ENCODE results near the gene NKX6-1.

NKX6-1 gene

DNA sequence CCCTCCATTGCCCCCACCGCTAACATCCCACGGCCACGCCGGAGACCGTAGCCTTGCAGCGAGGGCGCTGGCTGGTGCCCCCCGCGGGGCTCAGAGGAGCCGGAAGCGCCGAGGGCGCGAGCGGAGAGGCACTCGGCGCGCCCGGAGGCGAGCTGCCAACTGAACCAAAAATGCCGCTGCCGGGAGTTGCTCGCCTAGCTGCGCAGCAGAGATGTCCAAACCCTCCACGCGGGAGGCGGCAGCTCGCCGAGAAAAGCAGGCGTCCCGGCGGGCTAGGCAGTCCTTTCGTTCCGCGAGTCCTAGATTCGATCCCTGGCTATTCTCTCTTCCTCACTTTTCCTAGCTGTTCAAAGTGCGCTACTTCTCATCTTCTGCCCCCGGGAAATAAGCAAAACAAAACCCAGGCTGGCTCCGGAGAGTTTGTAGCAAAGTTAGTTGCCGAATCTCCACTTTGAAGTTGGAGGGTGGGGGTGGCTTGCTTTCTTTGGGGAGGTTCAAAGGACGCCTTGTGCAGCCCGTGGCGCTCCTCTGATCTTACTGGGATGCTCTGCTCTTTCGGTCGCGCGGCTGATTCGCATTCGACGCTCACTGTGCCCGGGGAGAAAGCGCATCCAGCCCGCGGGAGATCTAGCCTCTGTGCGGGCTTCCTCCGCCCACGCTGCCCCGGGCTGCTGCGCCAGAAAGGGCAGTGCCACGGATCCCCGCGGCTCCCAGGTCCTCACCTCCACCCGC, 723 bp downstream of the NKX6-1 start:
- DNase-seq (ENCODE audit: low spot score) = peak; percentile 70

DNA sequence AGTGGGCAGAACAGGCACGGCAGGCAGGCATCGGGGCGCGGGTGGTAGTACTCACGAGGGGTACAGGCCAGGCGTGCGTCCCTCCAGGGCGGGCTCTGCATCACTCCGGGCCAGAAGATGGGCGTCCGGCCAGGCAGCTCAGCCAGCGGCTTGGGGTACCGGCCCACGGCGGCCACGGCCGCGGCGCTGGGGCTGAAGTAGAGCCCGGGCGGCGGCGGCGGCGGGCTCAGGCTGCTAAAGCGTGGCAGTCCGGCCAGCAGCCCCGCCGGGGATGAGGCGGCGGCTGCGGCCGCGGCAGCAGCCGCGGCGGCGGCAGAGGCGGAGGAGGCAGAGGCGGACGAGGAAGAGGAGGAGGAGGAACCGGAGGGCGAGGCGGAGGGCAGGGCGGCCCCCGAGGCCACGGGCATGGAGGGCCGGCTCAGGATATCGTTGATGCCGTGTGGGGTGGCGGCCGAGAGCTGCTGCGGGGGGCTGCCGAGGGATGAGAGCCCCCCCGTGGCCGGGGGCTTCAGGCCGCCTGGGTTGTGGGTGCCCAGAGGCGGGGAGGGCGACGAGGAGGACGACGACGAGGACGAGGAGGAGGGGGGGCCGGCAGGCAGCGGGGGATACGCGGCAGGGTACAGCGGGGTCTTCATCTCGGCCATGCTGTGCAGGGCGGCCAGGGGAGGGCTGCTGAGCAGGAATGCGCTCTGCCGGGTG, 1.4 kb downstream of the NKX6-1 start:
- peak; percentile 44 for DNase-seq (ENCODE audit: low spot score)

DNA sequence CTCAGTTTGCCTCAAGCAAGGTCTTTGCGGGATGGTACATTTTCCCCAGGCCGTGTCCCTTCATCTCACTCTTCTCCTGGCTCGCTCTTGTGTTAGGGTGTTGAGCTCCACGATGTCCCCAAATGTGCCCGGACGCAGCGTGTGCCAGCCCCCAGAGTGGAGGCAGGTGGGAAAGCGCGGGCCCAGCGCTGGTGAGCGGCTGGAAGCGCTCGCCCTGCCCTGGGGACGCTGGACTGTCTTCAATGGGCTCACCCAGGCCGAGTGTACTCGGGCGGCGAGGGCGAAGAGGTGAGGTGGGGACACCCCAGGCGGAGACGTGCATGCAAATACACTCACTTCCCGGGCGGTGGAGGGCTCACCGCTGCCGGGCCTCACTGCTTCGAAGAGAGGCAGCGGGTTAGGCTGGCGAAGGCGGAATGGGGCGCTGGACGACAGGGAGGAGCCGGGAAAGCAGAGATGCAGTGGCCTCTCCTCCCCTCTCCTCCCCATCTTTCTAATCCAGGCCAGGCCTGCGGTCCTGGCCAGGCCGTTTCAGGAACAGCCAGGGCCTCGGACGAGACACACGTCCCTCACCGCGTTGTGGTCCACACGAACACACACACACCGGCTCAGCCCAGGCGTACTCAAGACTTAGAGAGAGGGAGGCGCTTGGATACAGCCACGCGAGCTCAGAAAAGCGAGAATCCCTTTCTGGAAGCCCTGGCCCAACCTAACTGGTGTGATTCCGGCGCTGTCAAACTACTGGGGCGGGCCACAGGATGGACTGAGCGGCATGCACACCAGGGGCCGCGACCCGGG, 2.2 kb downstream of the NKX6-1 start:
- DNase-seq (ENCODE audit: low spot score) = peak; percentile 44

DNA sequence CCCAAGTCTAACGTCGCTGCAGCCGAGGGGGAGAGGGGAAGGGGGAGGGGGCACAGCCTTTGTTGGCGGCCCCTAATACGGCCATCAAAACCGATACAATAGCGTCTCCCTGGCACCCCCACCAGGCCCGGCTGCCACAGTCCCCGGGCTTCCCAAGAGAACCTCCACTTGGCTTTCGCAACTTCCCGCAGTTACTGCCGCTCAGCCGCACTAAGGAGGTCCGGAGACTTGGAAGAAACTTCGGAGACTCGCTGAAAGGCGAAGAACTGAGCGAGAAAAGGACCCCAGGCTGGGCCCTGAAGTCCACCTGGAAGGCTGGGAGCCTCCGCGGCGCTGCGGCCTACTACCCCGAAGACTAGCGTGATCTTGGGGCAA, 2.8 kb downstream of the NKX6-1 start:
- no peak for DNase-seq (ENCODE audit: low spot score)

DNA sequence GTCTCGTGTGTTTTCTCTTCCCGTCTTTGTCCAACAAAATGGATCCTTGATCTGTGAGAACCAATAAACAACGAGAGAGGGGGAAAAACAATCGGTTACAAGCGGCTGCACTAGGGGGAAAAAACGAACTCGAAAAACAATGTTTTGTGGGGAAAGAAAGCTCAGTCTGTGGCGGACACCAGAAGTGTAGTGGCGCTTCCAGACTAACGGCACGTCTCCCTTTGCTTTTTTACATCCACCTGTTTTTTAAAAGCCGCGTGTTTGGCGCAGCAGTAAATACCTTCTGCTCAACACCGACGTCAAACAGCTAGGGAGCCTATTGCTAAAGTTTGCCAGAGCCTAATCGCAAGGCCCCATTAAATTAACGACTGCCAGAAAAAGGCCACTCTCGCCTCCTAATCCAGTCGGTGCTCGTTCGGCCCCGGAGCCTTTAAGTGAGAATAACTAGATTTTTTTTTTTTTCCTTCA, 3.3 kb downstream of the NKX6-1 start:
- DNase-seq (ENCODE audit: low spot score) = no peak

DNA sequence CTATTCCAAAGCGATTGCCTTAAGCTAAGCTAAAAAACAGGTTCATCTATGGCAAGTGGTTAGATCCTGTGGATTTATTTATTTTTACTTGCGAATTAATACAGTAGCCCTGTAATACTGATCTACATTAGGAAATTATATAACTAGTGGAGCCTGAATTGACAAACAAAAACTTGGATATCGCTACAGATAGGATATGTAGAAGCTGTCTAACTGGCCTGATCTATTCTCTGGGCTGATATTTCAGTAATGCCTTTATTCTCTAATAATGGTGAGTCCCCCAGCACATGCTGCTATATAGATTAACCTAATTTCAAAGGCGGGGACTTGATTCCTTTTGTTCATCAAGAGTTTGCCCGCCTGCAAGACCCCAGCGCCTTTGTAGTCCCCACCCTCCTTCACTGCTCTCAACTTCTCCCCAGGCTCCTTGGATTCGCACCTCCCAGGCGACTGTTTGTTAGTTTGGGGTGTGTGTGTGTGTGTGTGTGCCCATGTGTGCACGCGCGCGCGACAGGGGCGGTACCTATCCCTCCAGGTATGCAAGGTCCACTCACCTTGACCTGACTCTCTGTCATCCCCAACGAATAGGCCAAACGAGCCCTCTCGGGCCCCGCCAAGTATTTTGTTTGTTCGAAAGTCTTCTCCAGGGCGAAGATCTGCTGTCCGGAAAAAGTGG, 3.8 kb downstream of the NKX6-1 start:
- DNase-seq (ENCODE audit: low spot score) = no peak

DNA sequence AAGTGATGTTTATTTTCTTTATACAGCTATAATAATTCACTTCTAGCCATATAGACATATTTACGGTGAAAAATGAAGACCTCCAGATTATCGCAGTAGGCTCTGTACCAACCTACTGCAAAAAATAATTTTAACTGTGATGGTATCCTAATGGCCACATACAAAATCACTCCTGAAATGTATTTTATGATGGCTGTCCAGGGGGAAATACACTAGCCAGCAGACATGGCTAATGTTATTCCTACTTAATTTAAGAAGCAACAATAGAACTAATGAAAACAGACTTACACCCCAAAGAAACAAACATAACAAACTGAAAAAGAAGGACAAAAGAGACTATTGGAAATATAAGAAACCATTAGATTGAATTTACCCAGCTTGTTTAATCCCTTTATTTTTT, 4.6 kb downstream of the NKX6-1 start:
- no peak for DNase-seq (ENCODE audit: low spot score)

DNA sequence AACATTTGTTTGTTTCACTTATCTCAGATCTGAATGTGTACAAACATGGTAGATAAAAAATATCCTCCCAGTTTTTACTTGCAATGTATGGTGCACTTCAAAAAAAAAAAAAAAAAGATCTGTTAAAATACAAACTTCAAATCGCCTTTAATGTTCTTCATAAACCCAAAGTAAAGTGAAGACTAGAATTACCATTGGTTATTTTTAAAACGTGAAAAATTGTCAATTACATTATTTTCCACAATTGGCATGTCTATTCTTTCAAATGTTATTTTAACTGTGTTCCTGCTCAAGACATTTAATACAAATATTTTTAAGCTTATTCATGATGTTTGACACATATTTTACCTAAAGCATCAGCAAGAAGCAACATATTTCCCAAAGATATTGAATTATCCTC, 5.0 kb downstream of the NKX6-1 start:
- no peak for DNase-seq (ENCODE audit: low spot score)

DNA sequence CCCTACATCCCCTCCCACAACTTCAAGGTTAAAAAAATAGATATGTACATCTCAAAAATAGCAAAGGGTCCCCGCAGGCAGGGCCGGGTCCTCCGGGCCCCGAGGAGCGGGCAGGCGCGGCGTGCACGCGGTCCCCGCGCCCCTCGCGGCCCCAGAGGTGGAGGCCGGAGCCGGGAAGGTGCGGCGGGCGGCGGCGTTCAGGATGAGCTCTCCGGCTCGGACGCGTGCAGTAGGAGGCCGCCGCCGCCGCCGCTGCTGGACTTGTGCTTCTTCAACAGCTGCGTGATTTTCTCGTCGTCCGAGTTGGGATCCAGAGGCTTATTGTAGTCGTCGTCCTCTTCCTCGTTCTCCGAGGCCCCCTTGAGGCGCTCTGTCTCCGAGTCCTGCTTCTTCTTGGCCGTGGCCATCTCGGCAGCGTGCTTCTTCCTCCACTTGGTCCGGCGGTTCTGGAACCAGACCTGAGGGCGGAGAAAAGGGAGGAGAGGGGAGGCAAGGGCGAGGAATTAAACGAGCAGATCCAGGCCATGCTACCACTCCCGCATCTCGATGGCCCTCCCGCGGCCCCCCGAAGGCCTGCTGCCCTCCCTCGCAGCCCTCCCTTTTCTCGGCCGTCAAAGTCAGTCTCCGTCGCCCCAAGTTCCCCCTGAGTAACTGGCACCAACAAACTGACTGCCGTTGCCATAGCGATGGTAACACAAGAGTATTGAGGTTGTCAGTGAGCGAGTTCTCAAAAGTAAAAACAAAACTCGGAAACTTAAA, 5.8 kb downstream of the NKX6-1 start:
- DNase-seq (ENCODE audit: low spot score) = no peak

DNA sequence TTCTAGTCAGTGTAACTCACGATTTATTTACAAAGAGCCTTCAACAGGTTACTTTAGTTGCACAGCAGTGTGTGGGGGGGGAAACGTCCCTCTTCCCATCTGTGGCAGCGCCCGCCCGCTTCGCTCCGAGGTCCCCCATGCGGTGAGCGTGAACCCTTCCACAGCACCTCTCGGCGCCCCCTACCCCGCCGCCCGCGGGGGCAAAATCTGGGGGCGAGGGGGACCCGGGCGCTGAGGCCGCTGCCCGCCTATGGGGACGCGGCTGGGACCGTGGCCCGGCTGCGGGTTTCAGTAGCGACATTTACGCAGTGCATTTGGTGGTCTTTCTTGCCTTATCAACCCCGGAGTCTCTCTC, 6.4 kb downstream of the NKX6-1 start:
- DNase-seq (ENCODE audit: low spot score) = no peak

DNA sequence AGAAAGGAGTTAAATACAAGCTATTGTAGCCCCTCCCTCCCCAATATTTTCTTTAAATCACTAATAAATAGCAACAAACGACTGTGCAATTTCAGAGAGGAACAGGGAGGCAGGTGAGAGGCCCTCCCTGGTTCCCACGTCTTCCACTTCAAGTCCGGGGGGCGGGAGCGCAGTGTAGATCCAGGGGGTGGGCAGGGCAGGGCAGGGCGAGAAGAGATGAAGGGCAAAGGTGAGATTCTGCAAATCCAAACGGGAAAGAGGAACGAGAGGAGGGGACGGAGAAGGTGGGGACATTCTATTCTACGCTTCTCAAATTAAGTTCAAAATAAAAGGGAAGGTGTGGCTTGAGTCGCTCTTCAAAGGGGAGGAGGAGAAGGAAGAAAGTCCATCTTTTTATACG, 6.8 kb downstream of the NKX6-1 start:
- DNase-seq (ENCODE audit: low spot score) = no peak

DNA sequence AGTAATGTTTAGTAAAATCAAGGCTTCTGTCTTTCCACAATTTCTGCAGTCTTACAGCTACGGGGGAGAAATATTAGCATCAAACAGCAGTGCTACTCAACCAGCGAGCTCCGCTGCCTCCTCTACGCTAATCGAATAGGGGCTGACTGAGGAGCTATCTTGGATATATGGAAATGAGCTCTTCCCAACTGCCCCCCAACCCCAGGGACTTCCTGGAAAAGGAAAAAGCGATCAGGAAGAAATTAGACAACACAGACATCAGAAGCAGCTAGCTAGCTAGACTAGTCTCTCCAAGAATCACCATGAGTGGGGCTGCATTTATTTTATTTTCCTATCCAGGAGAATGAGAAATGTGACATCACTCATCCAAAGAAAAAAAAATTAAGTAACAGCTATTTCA, 7.6 kb downstream of the NKX6-1 start:
- DNase-seq (ENCODE audit: low spot score) = no peak

DNA sequence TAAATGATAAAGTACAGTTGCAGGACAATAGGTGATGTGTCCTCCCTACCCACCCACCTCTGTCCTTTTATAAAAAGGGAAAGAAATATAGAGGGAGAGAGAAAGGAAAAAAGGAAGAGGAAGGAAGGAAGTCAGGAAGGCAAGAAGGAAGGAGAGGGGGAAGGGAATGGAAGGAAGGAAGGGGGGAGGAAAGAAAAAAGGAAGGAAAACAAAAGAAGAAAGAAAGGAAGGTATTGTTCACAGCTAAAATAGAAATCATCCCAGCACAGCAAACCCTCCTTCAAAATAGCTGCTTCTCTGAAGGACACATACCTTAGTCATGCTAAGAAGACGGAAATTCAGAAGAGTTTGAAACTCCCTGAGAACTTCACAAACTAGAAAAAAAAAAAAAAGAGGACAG, 8.4 kb downstream of the NKX6-1 start:
- no peak for DNase-seq (ENCODE audit: low spot score)

DNA sequence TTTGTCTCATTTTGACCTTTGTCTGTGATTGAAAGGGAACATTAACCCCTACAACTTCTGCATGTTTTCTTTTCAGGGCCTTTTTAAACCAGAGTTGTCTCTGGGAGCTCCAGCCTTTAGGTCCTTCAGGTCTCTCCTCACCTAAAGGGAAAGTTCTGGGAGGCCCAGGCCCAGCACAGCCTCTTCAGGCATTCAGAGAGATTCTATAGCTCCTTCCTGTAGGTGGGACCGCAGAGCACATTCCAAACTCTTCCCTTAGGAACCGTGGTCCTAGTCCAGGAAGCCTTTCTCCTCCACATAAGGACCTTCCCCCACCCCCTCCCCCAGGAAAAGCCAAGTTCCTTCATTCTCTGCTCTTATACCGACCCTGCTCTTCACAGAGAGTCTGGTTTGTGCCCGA, 14.9 kb downstream of the NKX6-1 start:
- no peak for DNase-seq (ENCODE audit: low spot score)

DNA sequence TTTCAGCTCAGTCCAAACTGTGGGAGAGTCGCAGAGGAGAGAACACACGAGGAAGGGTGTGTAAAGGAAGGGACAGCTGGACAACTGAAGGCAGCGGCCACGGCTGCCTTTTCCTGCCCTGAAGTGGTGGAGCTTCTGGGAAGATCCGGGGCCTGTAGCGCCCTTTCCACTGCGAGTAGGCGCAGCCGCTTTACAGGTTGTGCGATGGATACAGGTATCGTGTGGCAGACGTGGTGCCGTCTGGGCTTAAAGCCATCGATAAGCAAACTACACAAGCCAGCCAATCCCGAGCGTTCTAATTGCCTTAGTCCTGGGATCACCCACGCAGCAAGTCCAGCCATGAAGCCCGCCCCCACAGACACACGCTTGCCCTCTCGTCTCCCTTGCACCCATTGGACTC, 15.4 kb downstream of the NKX6-1 start:
- DNase-seq (ENCODE audit: low spot score) = no peak

DNA sequence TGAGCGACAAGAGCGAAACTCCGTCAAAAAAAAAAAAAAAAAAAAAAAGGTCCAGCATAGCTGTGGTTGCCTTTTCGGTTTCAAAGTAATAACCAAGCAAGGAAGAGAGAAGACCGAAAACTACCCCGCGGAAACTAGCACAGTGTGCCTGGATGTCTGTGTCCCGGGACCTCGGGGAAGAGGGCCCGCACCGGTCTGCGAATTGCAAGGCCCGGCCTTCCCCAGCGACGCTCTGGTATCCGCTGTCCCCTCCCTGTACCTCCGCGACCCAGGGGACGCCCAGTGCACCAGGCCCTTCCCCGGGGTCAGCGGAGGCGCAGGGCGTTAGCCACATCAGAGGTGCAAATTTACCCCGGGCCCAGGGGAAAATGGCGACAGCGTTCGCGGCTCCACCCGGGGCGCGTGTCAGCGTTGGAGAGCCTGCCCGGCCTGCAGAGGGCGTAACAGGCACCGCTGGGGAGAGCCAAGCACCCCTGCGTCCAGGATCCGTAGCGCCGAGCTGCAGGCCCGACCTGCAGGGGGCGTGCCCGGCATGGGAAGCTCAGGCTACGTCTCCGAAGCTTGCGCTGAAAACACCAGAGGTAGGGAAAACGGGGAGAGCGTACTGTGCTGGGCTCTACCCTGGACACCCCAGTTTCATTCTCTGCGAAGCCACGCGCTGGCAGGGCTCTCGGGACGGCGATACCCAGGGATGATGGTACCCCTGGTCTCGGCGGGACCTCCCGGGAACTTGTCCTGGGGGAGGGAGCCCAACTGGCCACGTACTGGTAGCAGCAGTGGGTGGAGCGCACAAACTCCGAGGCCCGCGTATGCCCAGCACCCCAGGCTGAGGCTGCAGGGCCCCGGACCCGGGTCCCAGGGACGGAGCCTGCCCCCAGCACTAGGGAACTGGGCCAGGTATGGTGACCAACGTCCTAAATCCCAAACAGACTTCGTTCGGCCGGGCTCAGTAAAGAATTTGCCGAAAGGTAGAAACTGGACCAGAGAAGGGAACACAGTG, 16.2 kb downstream of the NKX6-1 start:
- no peak for DNase-seq (ENCODE audit: low spot score)

DNA sequence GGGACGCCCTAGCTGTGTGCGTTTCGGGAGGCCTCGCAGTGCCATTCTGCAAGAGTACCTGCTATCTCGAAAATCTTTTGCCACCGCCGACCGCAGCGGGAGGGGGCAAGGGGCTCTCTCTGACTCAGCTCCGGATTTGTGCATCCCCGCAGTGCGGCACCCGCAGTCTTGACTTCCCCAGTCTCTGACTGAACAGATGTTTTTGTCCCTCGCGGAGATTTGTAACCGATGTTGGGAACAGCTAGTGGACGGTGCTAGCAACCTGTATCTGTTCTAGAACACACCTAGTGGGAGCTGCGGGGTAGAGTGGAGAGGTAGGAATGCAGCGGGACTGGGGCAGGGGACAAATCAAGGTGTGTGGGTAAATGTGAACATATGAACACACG, 17.2 kb downstream of the NKX6-1 start:
- DNase-seq (ENCODE audit: low spot score) = no peak

DNA sequence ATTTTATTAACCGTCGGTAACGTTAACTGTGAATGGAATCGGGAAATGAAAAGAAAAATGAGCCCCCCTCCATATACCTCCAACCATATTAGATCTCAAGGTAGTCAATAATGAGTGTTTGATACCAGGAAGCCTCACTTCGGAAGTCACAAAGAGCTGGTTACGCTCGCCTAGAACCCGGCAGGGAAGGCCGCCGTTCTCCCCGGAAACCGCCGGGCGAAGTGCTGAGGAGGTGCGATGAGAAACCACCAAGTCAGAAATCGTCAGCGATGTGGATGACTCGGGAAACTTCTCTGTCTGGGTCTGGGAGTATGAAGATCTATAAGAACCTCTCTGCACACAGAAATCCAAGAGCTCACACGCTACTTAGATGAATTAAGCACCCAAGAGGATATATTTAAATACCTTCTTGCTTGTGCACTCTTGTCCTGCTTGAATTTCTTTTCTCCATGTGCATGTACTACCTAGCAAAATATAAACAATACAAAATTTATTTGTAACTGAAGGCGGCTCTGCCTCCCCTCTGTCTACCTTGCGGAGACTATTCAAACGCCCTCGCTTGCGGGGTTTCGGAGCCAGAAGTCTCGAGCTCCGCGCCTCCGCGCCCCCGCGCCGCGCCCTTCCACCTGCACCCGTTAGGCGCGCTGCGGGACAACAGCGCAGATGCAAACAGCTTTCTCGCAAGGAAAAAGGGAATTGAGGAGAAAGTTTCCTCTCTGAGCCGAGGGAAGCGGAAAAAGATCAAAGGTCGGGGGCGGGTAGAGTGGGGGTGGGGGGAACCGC, 17.8 kb downstream of the NKX6-1 start:
- no peak for DNase-seq (ENCODE audit: low spot score)

DNA sequence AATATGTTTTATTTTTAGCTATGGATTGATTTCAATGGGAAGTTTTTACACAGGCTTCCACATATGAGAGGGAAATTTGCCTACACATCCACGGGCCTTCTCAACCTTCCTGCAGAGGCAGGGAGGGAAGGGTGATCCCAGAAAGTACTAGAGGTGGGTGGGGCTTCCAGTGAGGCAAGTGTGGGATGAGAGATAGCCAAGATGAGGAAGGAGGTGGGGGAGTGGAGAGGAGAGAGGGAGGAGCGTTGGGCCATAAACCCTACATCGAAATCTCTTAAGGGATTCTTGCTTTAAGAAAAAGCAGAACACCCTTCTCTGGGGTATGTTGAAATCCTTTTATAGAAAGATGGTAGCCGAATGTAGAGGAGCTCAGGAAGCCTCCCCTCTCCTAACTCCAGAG, 19.0 kb downstream of the NKX6-1 start:
- DNase-seq (ENCODE audit: low spot score) = no peak

DNA sequence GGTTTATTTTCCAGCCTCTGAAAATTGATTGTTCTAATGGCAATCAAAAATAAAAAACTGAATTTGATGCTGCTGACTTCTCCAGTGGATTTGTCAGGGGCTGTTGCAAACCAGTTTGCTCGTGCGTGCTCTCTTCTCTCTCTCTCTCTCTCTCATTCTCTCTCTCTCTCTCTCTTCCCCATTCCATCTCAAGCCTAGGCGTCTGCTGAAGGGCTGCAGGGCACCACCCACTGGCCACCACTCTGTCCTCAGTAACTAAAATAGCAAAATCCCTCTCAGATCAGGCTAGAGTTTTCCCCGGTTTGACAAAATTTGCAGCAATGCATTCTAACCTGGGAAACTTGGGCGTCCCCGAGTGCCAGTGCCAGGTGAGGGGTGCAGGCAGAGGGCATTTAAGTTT, 19.4 kb downstream of the NKX6-1 start:
- no peak for DNase-seq (ENCODE audit: low spot score)

Measured in AG08396 (cell line).